Measurements from ENCODE around the gene SCNN1G. TPM values are rescaled to one million over a fixed set of nuclear protein-coding genes. Genes with fewer than 3 reads are reported as not detected.

The SCNN1G gene
- total and polyA plus RNA-seq, 2 donors from 2014 or later: 11.5 to 72.6 TPM

- Histone ChIP-seq H3K4me3 (ENCODE audit: low read length in 3 of 3) (no peak overlapping the region), H3K27ac (ENCODE audit: low read depth in 2 of 2, low read length in 2 of 2) (no peak overlapping the region), H3K27me3 (ENCODE audit: control insufficient read depth, insufficient read depth, low read length) (no peaks in the 10 kb centered on the region), H3K9me3 (ENCODE audit: control insufficient read depth in 2 of 3, insufficient read depth in 1 of 3, low read length in 3 of 3) (peaks cover 0 to 4% (median 0%) of the 10 kb centered on the region in 3 donors), H3K9ac (ENCODE audit: low read length in 3 of 3) (no peak overlapping the region), H3K36me3 (ENCODE audit: control insufficient read depth in 2 of 3, insufficient read depth in 3 of 3, low read length in 3 of 3) (no peaks in the 10 kb centered on the region), H3K4me1 (ENCODE audit: control insufficient read depth in 2 of 3, insufficient read depth in 2 of 3, low read depth in 1 of 3, low read length in 3 of 3) (peaks cover 2 to 12% (median 3%) of the 10 kb centered on the region in 3 donors)
- no peak for DNase-seq
- FAIRE-seq: no peak
- no peak for TF ChIP-seq CTCF (IDR thresholded peaks at IDR 0.05; ENCODE audit: borderline replicate concordance, extremely low read depth, insufficient read depth)
- intact Hi-C loops (cut with DNase I): no loop called here
Observed at GRCh38 chr16:23137256-23137655, 45.3 kb upstream of the SCNN1G start.

GRCh38 chr16:23137818-23138217 is 44.7 kb upstream of the SCNN1G start:
- DNase-seq: peak in 1 of 5 donors; percentile 6
- TF ChIP-seq CTCF (IDR thresholded peaks at IDR 0.05; ENCODE audit: borderline replicate concordance, extremely low read depth, insufficient read depth): no peak
- no peak overlapping the region for H3K27ac ChIP-seq (ENCODE audit: low read depth in 2 of 2, low read length in 2 of 2)

GRCh38 chr16:23140107-23140506 is 42.4 kb upstream of the SCNN1G start:
- Histone ChIP-seq H3K36me3 (ENCODE audit: control insufficient read depth in 2 of 3, insufficient read depth in 3 of 3, low read length in 3 of 3) (no peaks in the 10 kb centered on the region), H3K4me1 (ENCODE audit: control insufficient read depth in 2 of 3, insufficient read depth in 2 of 3, low read depth in 1 of 3, low read length in 3 of 3) (peaks cover 0 to 3% (median 0%) of the 10 kb centered on the region in 3 donors), H3K9me3 (ENCODE audit: control insufficient read depth in 2 of 3, insufficient read depth in 1 of 3, low read length in 3 of 3) (peaks cover 0 to 4% (median 0%) of the 10 kb centered on the region in 3 donors), H3K9ac (ENCODE audit: low read length in 3 of 3) (no peak overlapping the region), H3K27me3 (ENCODE audit: control insufficient read depth, insufficient read depth, low read length) (no peaks in the 10 kb centered on the region), H3K4me3 (ENCODE audit: low read length in 3 of 3) (no peak overlapping the region), H3K27ac (ENCODE audit: low read depth in 2 of 2, low read length in 2 of 2) (no peak overlapping the region)
- FAIRE-seq (no peak), DNase-seq (no peak)
- TF ChIP-seq CTCF (IDR thresholded peaks at IDR 0.05; ENCODE audit: borderline replicate concordance, extremely low read depth, insufficient read depth): no peak
- intact Hi-C loops (cut with DNase I): no loop called here

More at GRCh38 chr16:23137818-23138217, 44.7 kb upstream of the SCNN1G start:
- Histone ChIP-seq H3K4me1 (ENCODE audit: control insufficient read depth in 2 of 3, insufficient read depth in 2 of 3, low read depth in 1 of 3, low read length in 3 of 3) (peaks cover 2 to 7% (median 3%) of the 10 kb centered on the region in 3 donors), H3K36me3 (ENCODE audit: control insufficient read depth in 2 of 3, insufficient read depth in 3 of 3, low read length in 3 of 3) (no peaks in the 10 kb centered on the region), H3K9ac (ENCODE audit: low read length in 3 of 3) (no peak overlapping the region), H3K27me3 (ENCODE audit: control insufficient read depth, insufficient read depth, low read length) (no peaks in the 10 kb centered on the region), H3K9me3 (ENCODE audit: control insufficient read depth in 2 of 3, insufficient read depth in 1 of 3, low read length in 3 of 3) (peaks cover 0 to 4% (median 0%) of the 10 kb centered on the region in 3 donors), H3K4me3 (ENCODE audit: low read length in 3 of 3) (no peak overlapping the region)
- no peak for FAIRE-seq
- intact Hi-C loops (cut with DNase I): no loop called here

- DNase-seq (no peak), FAIRE-seq (no peak)
- no peak overlapping the region for H3K27ac ChIP-seq (ENCODE audit: low read depth in 2 of 2, low read length in 2 of 2)
- peaks cover 0 to 4% (median 4%) of the 10 kb centered on the region in 3 donors for H3K4me1 ChIP-seq (ENCODE audit: control insufficient read depth in 2 of 3, insufficient read depth in 2 of 3, low read depth in 1 of 3, low read length in 3 of 3)
- H3K9ac ChIP-seq (ENCODE audit: low read length in 3 of 3): no peak overlapping the region
- no peaks in the 10 kb centered on the region for H3K27me3 ChIP-seq (ENCODE audit: control insufficient read depth, insufficient read depth, low read length)
- TF ChIP-seq CTCF (IDR thresholded peaks at IDR 0.05; ENCODE audit: borderline replicate concordance, extremely low read depth, insufficient read depth): no peak
- H3K36me3 ChIP-seq (ENCODE audit: control insufficient read depth in 2 of 3, insufficient read depth in 3 of 3, low read length in 3 of 3): no peaks in the 10 kb centered on the region
- intact Hi-C loops (cut with DNase I): no loop called here
- H3K9me3 ChIP-seq (ENCODE audit: control insufficient read depth in 2 of 3, insufficient read depth in 1 of 3, low read length in 3 of 3): peaks cover 0 to 4% (median 0%) of the 10 kb centered on the region in 3 donors
- no peak overlapping the region for H3K4me3 ChIP-seq (ENCODE audit: low read length in 3 of 3)
Observed at GRCh38 chr16:23141033-23141432, 41.5 kb upstream of the SCNN1G start.

All from kidney (tissue), 14 donors.